IMR-90 (cell line): Measurements from ENCODE around the gene CLEC2A. TPM values are rescaled to one million over a fixed set of nuclear protein-coding genes. Genes with fewer than 3 reads are reported as not detected.

ENCODE experiments used
- ATAC-seq: fragments of 200-7000 bp; cut with Tn5 transposase; 2 replicates; pipeline ENCODE4 v1.9.1; 2020; ENCODE audit warnings: low read depth, mild to moderate bottlenecking, moderate library complexity
- Bru-seq: library from RNA; stranded (reverse); fragments of 400-500 nt; gene quantifications from one replicate; lab custom pipeline; 2021; lab: Mats Ljungman, UMichigan
- BruChase-seq, 2 experiments: library from RNA; stranded (reverse); fragments of 400-500 nt; gene quantifications; one replicate each; lab custom pipeline; 2021; lab: Mats Ljungman, UMichigan
- BruUV-seq: library from RNA; stranded (reverse); fragments of 400-500 nt; replicated peaks from 2 replicates; lab custom pipeline; 2021; lab: Mats Ljungman, UMichigan
- CTCF ChIA-PET: fragments of 300-600 bp; formaldehyde crosslinking; extraction: SDS; loops from one replicate; lab custom pipeline; 2021; ENCODE audit warnings: antibody characterized with exemption; lab: Yijun Ruan, JAX
- POLR2A ChIA-PET: fragments of 300-600 bp; sonication (Branson Sonifier 250); formaldehyde crosslinking; loops from one replicate; lab custom pipeline; 2022; ENCODE audit warnings: antibody characterized with exemption; ENCODE audit not compliant: unreplicated experiment; lab: Charles Lee
- DNase-seq: peaks from one replicate; pipeline ENCODE4 v3.0.0; 2013
- H2AFZ ChIP-seq: replicated peaks from 2 replicates; pipeline ENCODE3; 2013; ENCODE audit warnings: low read length, mild to moderate bottlenecking; ENCODE audit not compliant: poor library complexity
- H2AK5ac ChIP-seq: 2 replicates; pipeline ENCODE4 v1.6.1; 2013; ENCODE audit warnings: low read depth, low read length, inconsistent platforms
- H2AK9ac ChIP-seq: replicated peaks from 2 replicates; pipeline ENCODE3; 2013; ENCODE audit warnings: mild to moderate bottlenecking, low read depth, low read length, moderate library complexity; ENCODE audit not compliant: poor library complexity
- H2BK120ac ChIP-seq: 2 replicates; pipeline ENCODE4 v1.6.1; 2013; ENCODE audit warnings: low read depth, low read length, inconsistent platforms
- H2BK15ac ChIP-seq: 3 replicates; pipeline ENCODE4 v1.6.1; 2013; ENCODE audit warnings: low read depth, low read length, inconsistent platforms
- H2BK20ac ChIP-seq: 2 replicates; pipeline ENCODE4 v1.6.1; 2013; ENCODE audit warnings: low read depth, mild to moderate bottlenecking, inconsistent platforms, low read length, moderate library complexity
- H2BK5ac ChIP-seq: 2 replicates; pipeline ENCODE4 v1.6.1; 2013; ENCODE audit warnings: mild to moderate bottlenecking, low read depth, low read length, inconsistent platforms; ENCODE audit not compliant: poor library complexity, severe bottlenecking
- H3K14ac ChIP-seq: replicated peaks from 2 replicates; pipeline ENCODE4 v1.6.1; 2013; ENCODE audit warnings: low read depth, low read length, inconsistent platforms
- H3K18ac ChIP-seq: 2 replicates; pipeline ENCODE4 v1.6.1; 2013; ENCODE audit warnings: low read depth, low read length, control low read depth
- H3K23ac ChIP-seq: 2 replicates; pipeline ENCODE4 v1.6.1; 2013; ENCODE audit warnings: low read depth, low read length, inconsistent platforms
- H3K27ac ChIP-seq: 2 replicates; pipeline ENCODE4 v1.5.1; 2013; ENCODE audit warnings: mild to moderate bottlenecking, control low read depth, low read length; ENCODE audit not compliant: insufficient read depth
- H3K27me3 ChIP-seq: 2 replicates; pipeline ENCODE4 v1.6.1; 2013; ENCODE audit warnings: low read length; ENCODE audit not compliant: control insufficient read depth, insufficient read depth
- H3K36me3 ChIP-seq: 2 replicates; pipeline ENCODE4 v1.6.1; 2013; ENCODE audit warnings: low read length, mixed read lengths; ENCODE audit not compliant: control insufficient read depth, insufficient read depth
- H3K4ac ChIP-seq: 2 replicates; pipeline ENCODE4 v1.6.1; 2013; ENCODE audit warnings: low read depth, low read length, inconsistent platforms
- H3K4me1 ChIP-seq: 2 replicates; pipeline ENCODE4 v1.6.1; 2013; ENCODE audit warnings: low read length, mixed read lengths; ENCODE audit not compliant: control insufficient read depth, insufficient read depth
- H3K4me2 ChIP-seq: 2 replicates; pipeline ENCODE4 v1.6.1; 2013; ENCODE audit warnings: low read depth, mild to moderate bottlenecking, control low read depth, low read length, moderate library complexity
- H3K4me3 ChIP-seq: 2 replicates; pipeline ENCODE4 v1.5.1; 2013; ENCODE audit warnings: low read depth, mild to moderate bottlenecking, control low read depth, low read length, moderate library complexity; ENCODE audit not compliant: insufficient read depth
- H3K56ac ChIP-seq: 2 replicates; pipeline ENCODE4 v1.6.1; 2013; ENCODE audit warnings: low read length, inconsistent platforms; ENCODE audit not compliant: insufficient read depth; ENCODE audit errors: extremely low read depth
- H3K79me1 ChIP-seq, 2 experiments: 2 replicates each; pipeline ENCODE4 v1.6.1; 2013; ENCODE audit warnings: low read length in 2 of 2, inconsistent platforms in 1 of 2, low read depth in 1 of 2
- H3K9ac ChIP-seq: 2 replicates; pipeline ENCODE4 v1.6.1; 2013; ENCODE audit warnings: low read depth, low read length, control low read depth
- H3K9me1 ChIP-seq: 2 replicates; pipeline ENCODE4 v1.6.1; 2013; ENCODE audit warnings: low read length, inconsistent platforms; ENCODE audit not compliant: insufficient read depth
- H3K9me3 ChIP-seq: 2 replicates; pipeline ENCODE4 v1.6.1; 2013; ENCODE audit warnings: low read length; ENCODE audit not compliant: control insufficient read depth, insufficient read depth
- H4K20me1 ChIP-seq: 2 replicates; pipeline ENCODE4 v1.6.1; 2013; ENCODE audit warnings: low read length, inconsistent platforms; ENCODE audit not compliant: insufficient read depth
- H4K5ac ChIP-seq: 2 replicates; pipeline ENCODE4 v1.6.1; 2013; ENCODE audit warnings: mild to moderate bottlenecking, low read depth, low read length, control low read depth
- H4K8ac ChIP-seq, 2 experiments: 2 replicates each; pipeline ENCODE4 v1.6.1; 2013; ENCODE audit warnings: low read depth in 2 of 2, low read length in 2 of 2, control low read depth in 1 of 2, inconsistent platforms in 1 of 2
- H4K91ac ChIP-seq: 2 replicates; pipeline ENCODE4 v1.6.1; 2013; ENCODE audit warnings: low read depth, low read length, inconsistent platforms; ENCODE audit not compliant: insufficient read depth
- BHLHE40 ChIP-seq: fragments of 150-350 bp; IDR thresholded peaks from 2 replicates; pipeline ENCODE4 v1.6.1; 2016; ENCODE audit warnings: mild to moderate bottlenecking, low read depth, low read length
- CEBPB ChIP-seq: IDR thresholded peaks from 2 replicates; pipeline ENCODE4 v1.6.1; 2012; ENCODE audit warnings: low read depth, low read length, improper control_type of control experiment
- FOS ChIP-seq: fragments of 150-350 bp; IDR thresholded peaks from 2 replicates; pipeline ENCODE4 v1.6.1; 2016; ENCODE audit warnings: low read depth, low read length
- MAFK ChIP-seq: IDR thresholded peaks from 2 replicates; pipeline ENCODE4 v1.6.1; 2012; ENCODE audit warnings: low read depth, low read length, improper control_type of control experiment
- NFE2L2 ChIP-seq: fragments of 150-350 bp; IDR thresholded peaks from 2 replicates; pipeline ENCODE4 v1.6.1; 2016; ENCODE audit warnings: low read depth, mild to moderate bottlenecking, low read length
- RFX5 ChIP-seq: IDR thresholded peaks from 2 replicates; pipeline ENCODE4 v1.8.0; 2012; ENCODE audit warnings: low read depth, mild to moderate bottlenecking, low read length, moderate library complexity
- WGBS, 2 experiments: methylation state at CpG; one replicate each; pipeline versions ENCODE4 v1.1.5 to v1.1.7; 2013; ENCODE audit warnings: missing lambda C conversion rate in 2 of 2; ENCODE audit not compliant: insufficient read length in 1 of 2; ENCODE audit errors: extremely low coverage in 2 of 2; 5-methylcytosine and 5-hydroxymethylcytosine counted together
- dilution Hi-C: fragments of 300-500 bp; cut with HindIII; formaldehyde crosslinking; loops from one replicate; pipeline ENCODE4 v1.14.3; 2018; ENCODE audit warnings: low sequenced_read_pairs; ENCODE audit not compliant: unreplicated experiment
- in situ Hi-C: fragments of 300-500 bp; cut with MboI; formaldehyde crosslinking; loops from 3 replicates; pipeline ENCODE4 v1.14.3; 2019; ENCODE audit warnings: low sequenced_read_pairs, inconsistent platforms, mixed read lengths
- intact Hi-C: fragments of 100-400 bp; cut with micrococcal nuclease; formaldehyde crosslinking; loops from 2 replicates; pipeline ENCODE4 v1.10.0; 2022
- long read RNA-seq: library from polyadenylated mRNA; unstranded; transcript quantifications from one replicate; pipeline ENCODE4 v2.0.0, GENCODE V29; 2021; ENCODE audit not compliant: unreplicated experiment
- polyA plus RNA-seq, 3 experiments: library from polyadenylated mRNA; depleted of rRNA; stranded (reverse); fragments of >200 nt; gene quantifications; 2 replicates each; pipeline ENCODE4 v1.2.3, GENCODE V29; 2012; ENCODE audit warnings: low replicate concordance in 1 of 3
- total RNA-seq: library from RNA; depleted of rRNA; stranded (reverse); fragments of >200 nt; gene quantifications from 2 replicates; pipeline ENCODE4 v1.2.3, GENCODE V29; 2012; rRNA removed

Gene CLEC2A, protein sequence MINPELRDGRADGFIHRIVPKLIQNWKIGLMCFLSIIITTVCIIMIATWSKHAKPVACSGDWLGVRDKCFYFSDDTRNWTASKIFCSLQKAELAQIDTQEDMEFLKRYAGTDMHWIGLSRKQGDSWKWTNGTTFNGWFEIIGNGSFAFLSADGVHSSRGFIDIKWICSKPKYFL
- total RNA-seq (not detected in 2 replicates), polyA plus RNA-seq (2012; rRNA removed) (not detected in 2 replicates), Bru-seq, nascent RNA (percentile 2 among the genes with signal in this experiment), BruChase-seq, experiment 1, labeled RNA remaining after a 6-hour chase (not detected), BruChase-seq, experiment 2, labeled RNA remaining after a 2-hour chase (not detected)
- polyA plus RNA-seq (2012; cell fraction: cytosol; rRNA removed), result not detected in 2 replicates
- not detected in 2 replicates for polyA plus RNA-seq (2012; cell fraction: nucleus; rRNA removed; ENCODE audit: low replicate concordance)
- long read RNA-seq, result 0 reads

DNA sequence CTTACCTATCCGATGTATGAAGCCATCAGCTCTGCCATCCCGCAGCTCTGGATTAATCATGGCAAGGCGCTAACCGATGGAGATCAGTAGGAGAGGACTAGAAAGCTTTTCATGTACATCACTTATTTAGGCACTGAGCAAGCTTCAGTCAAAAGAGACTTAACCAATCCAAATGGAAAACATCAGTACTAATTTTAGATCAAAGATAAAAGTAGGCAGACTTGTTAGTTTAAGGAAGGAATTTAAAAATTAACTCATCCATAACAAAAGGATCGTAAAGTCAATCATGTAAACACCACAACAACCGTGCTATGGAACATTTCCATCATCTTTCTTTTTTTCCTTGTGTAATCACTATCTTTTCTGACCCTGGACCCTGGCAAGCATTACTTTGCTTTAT, at the start of gene CLEC2A:
Gene CLEC2A, minus strand, starts transcription at position 101 of the 400 bp plus-strand sequence. Its CDS starts 41 bp downstream, at position 60.
- no peak within 1 kb of the TSS for H3K56ac ChIP-seq
- ChIA-PET POLR2A (no interaction called here), CTCF (interaction anchor here (1.3 kb wide), 1 partner anchor 142 kb away, joined by 3 read pairs; no protein-coding TSS in a partner anchor)
- ATAC-seq (no peak), DNase-seq (no peak)
- H2BK20ac ChIP-seq, result no peak within 1 kb of the TSS
- no peak within 1 kb of the TSS for H2AK5ac ChIP-seq
- no peak within 1 kb of the TSS for H4K5ac ChIP-seq
- TF ChIP-seq BHLHE40, result no peak
- no peak for TF ChIP-seq CEBPB
- no peak for TF ChIP-seq FOS
- TF ChIP-seq MAFK, result no peak
- no peak for TF ChIP-seq NFE2L2
- TF ChIP-seq RFX5, result no peak
- no peak within 1 kb of the TSS for H3K4ac ChIP-seq
- no peak within 1 kb of the TSS for H3K23ac ChIP-seq
- no peak within 1 kb of the TSS for H3K14ac ChIP-seq
- no peaks in the 10 kb centered on the region for H3K9me3 ChIP-seq
- dilution Hi-C loops, result no loop called here
- no peak within 1 kb of the TSS for H4K8ac ChIP-seq
- peaks cover 3% of the 10 kb centered on the region for H3K27me3 ChIP-seq
- no peak within 1 kb of the TSS for H3K4me3 ChIP-seq
- H3K9me1 ChIP-seq, result no peaks in the 10 kb centered on the region
- in situ Hi-C loops, result no loop called here
- H3K79me1 ChIP-seq, result no peaks in the 10 kb centered on the region
- no peak within 1 kb of the TSS for H2BK5ac ChIP-seq
- H2AFZ ChIP-seq, result no peak within 1 kb of the TSS
- no peak within 1 kb of the TSS for H2AK9ac ChIP-seq
- no peak within 1 kb of the TSS for H3K4me2 ChIP-seq
- BruUV-seq, result no TSS peak
- H2BK15ac ChIP-seq, result no peak within 1 kb of the TSS
- H3K27ac ChIP-seq, result no peak within 1 kb of the TSS
- 60% methylated on average over 1 of the region's 6 CpGs; no CpG with 5 or more reads in 1 of the 2 experiments for WGBS, 2 experiments
- intact Hi-C loops, result no loop called here
- no peak within 1 kb of the TSS for H3K9ac ChIP-seq
- no peaks in the 10 kb centered on the region for H4K20me1 ChIP-seq
- H3K18ac ChIP-seq, result no peak within 1 kb of the TSS
- no peaks in the 10 kb centered on the region for H3K36me3 ChIP-seq
- H2BK120ac ChIP-seq, result no peak within 1 kb of the TSS
- no peaks in the 10 kb centered on the region for H3K4me1 ChIP-seq
- H4K91ac ChIP-seq, result no peak within 1 kb of the TSS
